A549 (cell line): ENCODE results near the gene CASTOR1. TPM values are rescaled to one million over a fixed set of nuclear protein-coding genes. Genes with fewer than 3 reads are reported as not detected.

ENCODE experiments used
- ATAC-seq, 2 experiments: fragments of 200-7000 bp in 1 of 2; fragments of >200 bp in 1 of 2; cut with Nextera tagmentation in 1 of 2; cut with Tn5 transposase in 1 of 2; 3 replicates each; pipeline versions ENCODE4 v1.8.0 to v1.9.1; 2018 to 2020; ENCODE audit warnings: mild to moderate bottlenecking in 1 of 2, moderate library complexity in 1 of 2
- CTCF ChIA-PET: fragments of 300-600 bp; sonication (Branson Sonifier 250); formaldehyde crosslinking; extraction: SDS; loops from one replicate; lab custom pipeline; 2021; ENCODE audit warnings: antibody characterized with exemption, inconsistent platforms; lab: Yijun Ruan, JAX
- POLR2A ChIA-PET: fragments of 350-600 bp; formaldehyde crosslinking; extraction: SDS; loops from one replicate; lab custom pipeline; 2021; ENCODE audit warnings: antibody characterized with exemption, inconsistent platforms; lab: Yijun Ruan, JAX
- DNase-seq, 2 experiments: peaks; one replicate each; pipeline versions ENCODE4 v3.0.0 to v3.0.0-alpha.2; 2011 to 2016; ENCODE audit warnings: low read depth in 1 of 2, low spot score in 1 of 2
- FAIRE-seq: peaks from 2 replicates; lab custom pipeline; 2011; peaks lifted over from hg19 to GRCh38; lab: Jason Lieb, UNC
- H3K27ac ChIP-seq, 2 experiments: fragments of >200 bp; sonication (Bioruptor Twin); formaldehyde crosslinking; 3 replicates each; pipeline ENCODE4 v1.5.1; 2016 to 2017
- H3K4me1 ChIP-seq: fragments of >200 bp; sonication (Bioruptor Twin); formaldehyde crosslinking; 3 replicates; pipeline ENCODE4 v1.6.1; 2016
- H3K4me2 ChIP-seq: fragments of >200 bp; sonication (Bioruptor Twin); formaldehyde crosslinking; 3 replicates; pipeline ENCODE4 v1.6.1; 2016
- H3K4me3 ChIP-seq: fragments of >200 bp; sonication (Bioruptor Twin); formaldehyde crosslinking; 3 replicates; pipeline ENCODE4 v1.5.1; 2016
- H3K9me3 ChIP-seq: fragments of >200 bp; sonication (Bioruptor Twin); formaldehyde crosslinking; 3 replicates; pipeline ENCODE4 v1.6.1; 2016
- ATOH8 ChIP-seq: fragments of 250-450 bp; sonication (Bioruptor Pico); IDR thresholded peaks from 2 replicates; pipeline ENCODE4 v1.5.0; 2020; ENCODE audit warnings: low read depth, mild to moderate bottlenecking, moderate library complexity
- BHLHE40 ChIP-seq: IDR thresholded peaks from 2 replicates; pipeline ENCODE4 v1.6.1; 2012; ENCODE audit warnings: low read depth, low read length, inconsistent platforms
- CTCF ChIP-seq: fragments of >200 bp; sonication (Bioruptor Twin); formaldehyde crosslinking; IDR thresholded peaks from 3 replicates; pipeline ENCODE4 v1.5.1; 2016
- FOSL2 ChIP-seq, 2 experiments: fragments of 450-650 bp in 1 of 2; fragments of >200 bp in 1 of 2; sonication (Bioruptor Twin) in 1 of 2; formaldehyde crosslinking; IDR thresholded peaks; 2 replicates each; pipeline versions ENCODE4 v1.5.0 to v1.6.1; 2016 to 2020; ENCODE audit warnings: mild to moderate bottlenecking in 1 of 2, moderate library complexity in 1 of 2
- GATA3 ChIP-seq: IDR thresholded peaks from 2 replicates; pipeline ENCODE4 v1.6.1; 2012; ENCODE audit warnings: borderline replicate concordance
- HDAC2 ChIP-seq: fragments of 200-600 bp; sonication (generic); IDR thresholded peaks from 2 replicates; pipeline ENCODE4 v1.6.1; 2016
- HES2 ChIP-seq: fragments of >200 bp; sonication (Bioruptor Twin); formaldehyde crosslinking; IDR thresholded peaks from 2 replicates; pipeline ENCODE4 v1.6.1; 2016
- HOXB5 ChIP-seq: fragments of 250-450 bp; sonication (Bioruptor Pico); IDR thresholded peaks from 2 replicates; pipeline ENCODE4 v1.5.0; 2020; ENCODE audit warnings: mild to moderate bottlenecking, moderate library complexity
- MAFK ChIP-seq: fragments of 450-650 bp; IDR thresholded peaks from 2 replicates; pipeline ENCODE4 v1.6.1; 2014; ENCODE audit not compliant: partially characterized antibody
- NPAS2 ChIP-seq: fragments of 250-450 bp; sonication (Bioruptor Pico); IDR thresholded peaks from 2 replicates; pipeline ENCODE4 v1.8.0; 2022; ENCODE audit warnings: mild to moderate bottlenecking, moderate library complexity, borderline replicate concordance
- PBX3 ChIP-seq: IDR thresholded peaks from 2 replicates; pipeline ENCODE4 v1.6.1; 2012
- RARB ChIP-seq: fragments of 250-450 bp; sonication (Bioruptor Pico); IDR thresholded peaks from 2 replicates; pipeline ENCODE4 v1.8.0; 2021; ENCODE audit warnings: mild to moderate bottlenecking, moderate library complexity
- RCOR1 ChIP-seq: fragments of 150-350 bp; IDR thresholded peaks from 2 replicates; pipeline ENCODE4 v1.6.1; 2014; ENCODE audit warnings: antibody characterized with exemption, low read length, low read depth
- RFX5 ChIP-seq: fragments of 450-650 bp; IDR thresholded peaks from 2 replicates; pipeline ENCODE4 v1.7.1; 2014; ENCODE audit warnings: antibody characterized with exemption, mild to moderate bottlenecking, moderate library complexity
- RNF2 ChIP-seq: fragments of 200-600 bp; sonication (generic); IDR thresholded peaks from 2 replicates; pipeline ENCODE4 v1.6.1; 2016; ENCODE audit warnings: low read depth, mild to moderate bottlenecking, antibody characterized with exemption, moderate library complexity, borderline replicate concordance
- SMC3 ChIP-seq: fragments of >200 bp; sonication (Bioruptor Twin); formaldehyde crosslinking; IDR thresholded peaks from 3 replicates; pipeline ENCODE4 v1.6.1; 2018; ENCODE audit warnings: inconsistent platforms
- TFCP2L1 ChIP-seq: fragments of 250-450 bp; sonication (Bioruptor Pico); IDR thresholded peaks from 2 replicates; pipeline ENCODE4 v1.5.0; 2021; ENCODE audit warnings: mild to moderate bottlenecking
- TP53 ChIP-seq: fragments of 250-450 bp; sonication (Bioruptor Pico); IDR thresholded peaks from 2 replicates; pipeline ENCODE4 v1.5.0; 2021; ENCODE audit warnings: mild to moderate bottlenecking, moderate library complexity
- ZSCAN20 ChIP-seq: fragments of 250-450 bp; sonication (Bioruptor Pico); IDR thresholded peaks from 2 replicates; pipeline ENCODE4 v1.8.0; 2022; ENCODE audit warnings: mild to moderate bottlenecking, moderate library complexity
- WGBS: methylation state at CpG from one replicate; pipeline ENCODE4 v1.1.6; 2017; ENCODE audit errors: missing lambda C conversion rate; 5-methylcytosine and 5-hydroxymethylcytosine counted together
- polyA plus RNA-seq, 4 experiments: library from polyadenylated mRNA; depleted of rRNA in 3 of 4; stranded (reverse); fragments of >200 nt; fragmentation: RNase III in 1 of 4; extraction: RNeasy Plus Mini Kit Qiagen cat#74134 plus additional on column Dnase treatment in 1 of 4; gene quantifications; 2 replicates in 3 of 4; 3 replicates in 1 of 4; pipeline ENCODE4 v1.2.3, GENCODE V29; 2011 to 2017
- TF ChIP-seq, protein P1 (sequence below): IDR thresholded peaks from 2 replicates; pipeline ENCODE4 v1.6.1; 2012

The CASTOR1 gene
- polyA plus RNA-seq, 2 of the 4 experiments (the other 2 are of a cell fraction) = 4.7 to 12.2 TPM

GRCh38 chr22:30296324-30296723 lies 7.0 kb upstream of the CASTOR1 start (continued):
- TF ChIP-seq CTCF (no peak), RFX5 (no peak), PBX3 (no peak)

DNA sequence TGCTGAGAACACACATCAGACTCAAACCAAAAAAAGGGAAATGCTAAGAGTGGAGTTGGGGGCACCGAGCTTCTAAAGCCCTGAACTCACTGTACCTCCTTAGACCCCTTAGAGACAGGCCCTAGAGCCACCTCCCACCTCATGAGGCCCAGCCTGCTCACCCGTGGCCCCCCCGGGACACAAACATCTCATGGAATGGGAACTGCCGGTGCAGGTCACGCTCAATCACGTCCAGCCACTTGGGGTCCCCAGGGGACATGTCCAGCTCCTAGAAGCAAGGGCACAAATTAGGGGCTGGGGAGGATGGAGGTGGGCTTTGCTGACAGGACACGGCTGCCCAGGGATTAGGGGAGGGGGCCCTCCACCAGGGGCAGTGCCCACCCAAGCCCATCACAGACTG lies 6.3 kb upstream of the CASTOR1 start:
- no peak overlapping the region for H3K27ac ChIP-seq
- DNase-seq (no peak), FAIRE-seq (no peak), ATAC-seq (no peak)
- no peak overlapping the region for H3K4me3 ChIP-seq
- peaks cover 6% of the 10 kb centered on the region; the same call in 2 of the 3 replicates for H3K4me1 ChIP-seq
- H3K4me2 ChIP-seq = no peak overlapping the region
- WGBS = 84% methylated on average over 7 of the region's 7 CpGs
- ChIA-PET POLR2A (interaction anchor here (0.8 kb wide), 1 partner anchor 26 kb away, joined by 3 read pairs; no protein-coding TSS in a partner anchor), CTCF (interaction anchor here (1.3 to 3.5 kb wide), 4 partner anchors 8 to 188 kb away, joined by 3 to 12 read pairs (median 5); no protein-coding TSS in a partner anchor)
- no peaks in the 10 kb centered on the region for H3K9me3 ChIP-seq
- TF ChIP-seq ATOH8 (CRISPR knock-in tag) (no peak), SMC3 (no peak), BHLHE40 (no peak), FOSL2 (IDR thresholded peaks at IDR 0.05) (no peak), FOSL2 (CRISPR knock-in tag; IDR thresholded peaks at IDR 0.05) (no peak), GATA3 (no peak), RCOR1 (no peak), NPAS2 (no peak), HOXB5 (CRISPR knock-in tag) (no peak), CTCF (no peak), RARB (CRISPR knock-in tag) (no peak), HES2 (no peak), HDAC2 (no peak), RNF2 (no peak), MAFK (no peak), TFCP2L1 (no peak), TP53 (CRISPR knock-in tag) (no peak), ZSCAN20 (CRISPR knock-in tag) (no peak)
- TF ChIP-seq, protein P1, sequence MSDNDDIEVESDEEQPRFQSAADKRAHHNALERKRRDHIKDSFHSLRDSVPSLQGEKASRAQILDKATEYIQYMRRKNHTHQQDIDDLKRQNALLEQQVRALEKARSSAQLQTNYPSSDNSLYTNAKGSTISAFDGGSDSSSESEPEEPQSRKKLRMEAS = no peak
